HG03066 (cell line): ENCODE results near the gene FPR1.

Experiments
- ATAC-seq: cut with Tn5 transposase; IDR thresholded peaks from one replicate; pipeline ENCODE4 v1.9.1; 2021; ENCODE audit warnings: low read depth; ENCODE audit not compliant: unreplicated experiment

Gene FPR1

DNA sequence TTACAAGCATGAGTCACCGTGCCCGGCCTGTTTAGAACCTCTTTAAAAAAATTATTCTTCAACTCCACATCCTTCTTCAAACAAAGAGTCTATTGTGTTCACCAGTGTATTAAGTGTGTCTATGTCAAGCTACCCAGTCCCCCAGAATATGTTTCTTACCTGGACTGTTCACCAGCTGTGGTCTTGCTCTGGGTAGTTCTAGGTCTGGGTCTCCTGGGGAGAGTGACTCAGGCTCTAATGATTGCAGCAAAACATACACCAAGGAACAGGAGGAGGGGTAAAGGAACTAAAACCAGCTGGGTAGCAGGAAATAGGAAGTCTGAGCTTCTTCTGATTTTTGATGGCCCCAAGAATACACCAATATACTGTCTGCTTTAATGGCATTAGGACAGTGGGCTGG is at the start of gene FPR1:
TSS of gene FPR1 (minus strand) at position 224 of the 400 bp plus-strand sequence. CDS start 4,884 bp downstream, outside the sequence.
- no peak for ATAC-seq

GRCh38 chr19:51800473-51801244 is 49.0 kb upstream of the FPR1 start:
- no peak for ATAC-seq

DNA sequence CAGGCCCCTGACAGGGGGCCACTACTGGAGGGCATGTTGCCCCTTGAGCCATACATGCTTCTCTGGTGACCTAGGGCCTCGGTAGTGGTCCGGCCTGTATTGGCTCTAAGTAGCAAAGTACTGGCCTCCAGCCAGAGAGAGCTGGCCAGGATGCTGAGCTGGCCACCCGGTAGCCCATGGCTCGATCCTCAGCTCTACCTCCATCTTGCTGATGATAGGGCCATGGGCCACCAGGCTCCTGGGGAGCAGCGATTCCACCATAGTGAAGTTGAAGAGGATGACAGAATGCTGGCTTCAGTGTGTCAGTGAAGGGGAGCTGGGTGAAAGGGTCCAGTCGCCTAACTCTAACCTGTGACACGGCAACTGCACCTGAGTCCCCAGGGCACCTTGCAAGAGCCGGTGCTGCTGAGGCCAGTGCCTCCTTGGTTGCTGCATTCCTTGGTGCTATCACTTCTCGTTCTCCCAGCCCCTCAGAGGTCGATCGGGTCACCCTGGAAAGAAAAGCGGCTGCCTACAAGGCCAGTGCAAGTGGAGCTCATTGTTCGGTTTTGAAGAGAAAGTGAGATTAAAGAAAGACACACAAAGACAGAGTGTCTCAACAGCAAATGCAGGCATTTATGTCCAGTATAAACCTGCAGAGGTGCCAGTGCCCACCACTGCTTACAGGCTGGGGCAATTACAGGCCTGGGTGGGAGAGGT is 48.2 kb upstream of the FPR1 start:
- ATAC-seq, result no peak

GRCh38 chr19:51799034-51799773 is 47.5 kb upstream of the FPR1 start:
- no peak for ATAC-seq

- no peak for ATAC-seq
These were observed 46.4 kb upstream of the FPR1 start for GRCh38 chr19:51798062-51798461.

DNA sequence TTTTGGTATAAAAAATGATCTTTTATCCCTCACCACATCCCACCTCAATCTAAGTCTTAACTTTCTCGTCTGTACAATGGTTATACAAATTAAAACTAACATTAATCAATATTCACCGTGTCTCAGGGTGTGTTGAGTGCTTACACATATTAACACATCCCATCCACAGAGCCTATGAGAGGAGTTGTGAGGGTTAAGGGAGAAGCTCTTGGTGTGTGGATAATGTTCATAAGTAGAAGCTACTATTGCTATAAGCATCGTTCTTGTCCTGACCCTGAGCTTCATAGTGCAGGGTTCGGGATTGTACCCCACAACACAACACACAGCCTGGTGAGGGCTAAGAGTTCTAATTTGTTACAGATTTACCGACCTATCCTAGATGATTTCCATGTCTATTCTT is 45.8 kb upstream of the FPR1 start:
- no peak for ATAC-seq

DNA sequence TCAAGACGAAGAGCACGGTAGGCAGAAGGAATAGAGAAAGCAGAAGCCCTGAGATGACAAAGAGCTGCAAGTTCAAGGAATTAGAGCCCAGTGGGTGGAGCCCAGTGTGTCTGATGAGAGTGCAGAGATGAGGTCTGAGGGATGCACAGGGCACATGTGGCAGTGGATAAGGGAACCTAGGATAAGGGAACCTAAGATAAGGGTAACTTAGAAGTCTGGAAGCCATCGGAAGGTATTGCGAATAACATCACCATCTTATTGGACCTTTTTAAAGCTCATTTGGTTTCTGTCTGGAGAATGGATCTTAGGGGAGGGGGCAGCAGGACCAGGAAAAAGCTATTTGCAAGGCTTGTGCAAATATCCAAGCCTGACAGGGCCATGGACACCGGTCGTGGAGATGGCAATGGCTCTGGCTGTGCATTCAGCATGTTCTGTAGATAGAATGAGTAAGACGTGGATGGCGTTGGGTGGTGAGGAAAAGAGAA is 44.6 kb upstream of the FPR1 start:
- no peak for ATAC-seq

DNA sequence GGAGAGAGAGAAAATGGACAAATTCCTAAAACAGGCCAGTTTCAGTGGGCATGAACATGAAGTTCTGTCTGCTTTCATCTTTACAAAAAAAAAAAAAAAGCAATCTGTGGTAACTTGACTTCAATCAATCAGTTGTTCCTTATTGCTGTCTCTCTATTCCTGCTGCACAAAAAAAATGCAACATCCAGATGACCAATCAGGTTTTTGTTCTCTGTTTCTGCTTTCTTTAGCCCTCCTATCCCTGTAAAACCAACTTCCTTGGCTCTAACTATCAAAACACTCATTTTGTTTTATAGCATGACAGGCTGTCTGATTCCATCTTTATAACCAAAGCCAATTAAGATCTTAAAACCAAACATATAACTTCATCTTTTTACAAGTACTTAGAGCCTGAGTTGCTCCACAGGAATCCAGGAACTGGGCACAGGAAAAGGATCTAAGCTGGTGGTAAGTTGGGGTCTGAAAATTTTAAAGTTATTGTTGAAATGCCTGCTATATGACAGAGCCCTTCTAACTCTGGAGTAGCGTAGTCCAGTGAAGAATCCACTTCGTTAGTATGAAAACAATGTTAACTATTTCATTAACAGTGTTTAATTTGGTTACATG is 43.3 kb upstream of the FPR1 start, which contains the start of gene FPR3:
TSS of gene FPR3 (plus strand) at position 273 of the 606 bp plus-strand sequence. CDS start 28,592 bp downstream, outside the sequence.
- ATAC-seq, result no peak

DNA sequence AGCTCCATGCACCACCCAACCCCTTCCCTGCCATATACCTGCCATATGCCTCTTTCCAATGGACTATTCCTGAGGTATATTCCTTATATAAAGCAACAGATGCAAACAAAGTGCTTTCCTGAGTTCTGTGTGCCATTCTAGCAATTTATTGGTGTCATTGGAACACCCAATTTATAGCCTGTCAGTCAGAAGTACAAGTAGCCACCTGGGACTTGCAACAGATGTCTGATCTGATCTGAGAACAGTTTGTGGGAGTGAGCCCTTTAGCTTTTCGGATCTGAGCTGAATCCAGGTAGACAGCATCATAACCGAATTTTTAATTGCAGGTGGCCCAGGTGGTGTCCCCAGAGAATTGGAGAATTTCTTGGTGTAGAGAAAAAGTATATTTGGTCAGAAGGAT is 42.3 kb upstream of the FPR1 start:
- no peak for ATAC-seq

DNA sequence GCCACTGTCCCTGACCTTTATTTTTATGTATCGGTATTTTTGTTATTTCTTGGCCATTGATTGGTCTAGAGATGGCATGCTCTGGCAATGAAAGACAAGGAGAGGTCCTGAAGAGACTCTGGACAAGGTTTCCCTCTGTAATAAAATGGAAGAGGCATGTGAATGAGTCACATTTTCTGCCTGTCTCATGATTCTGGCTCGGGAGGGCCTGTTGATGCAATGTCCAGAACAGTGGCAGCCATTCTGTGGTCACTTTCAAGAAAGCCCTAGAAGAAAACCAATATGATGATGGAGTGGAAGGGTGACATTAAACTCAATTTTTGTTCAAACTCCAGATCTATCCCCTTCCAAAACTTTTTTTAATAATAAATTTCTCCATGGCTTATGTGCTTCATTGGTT is 41.3 kb upstream of the FPR1 start:
- ATAC-seq, result no peak

GRCh38 chr19:51789061-51789795 is 37.5 kb upstream of the FPR1 start:
- ATAC-seq, result no peak

GRCh38 chr19:51788029-51788428 is 36.4 kb upstream of the FPR1 start:
- no peak for ATAC-seq

DNA sequence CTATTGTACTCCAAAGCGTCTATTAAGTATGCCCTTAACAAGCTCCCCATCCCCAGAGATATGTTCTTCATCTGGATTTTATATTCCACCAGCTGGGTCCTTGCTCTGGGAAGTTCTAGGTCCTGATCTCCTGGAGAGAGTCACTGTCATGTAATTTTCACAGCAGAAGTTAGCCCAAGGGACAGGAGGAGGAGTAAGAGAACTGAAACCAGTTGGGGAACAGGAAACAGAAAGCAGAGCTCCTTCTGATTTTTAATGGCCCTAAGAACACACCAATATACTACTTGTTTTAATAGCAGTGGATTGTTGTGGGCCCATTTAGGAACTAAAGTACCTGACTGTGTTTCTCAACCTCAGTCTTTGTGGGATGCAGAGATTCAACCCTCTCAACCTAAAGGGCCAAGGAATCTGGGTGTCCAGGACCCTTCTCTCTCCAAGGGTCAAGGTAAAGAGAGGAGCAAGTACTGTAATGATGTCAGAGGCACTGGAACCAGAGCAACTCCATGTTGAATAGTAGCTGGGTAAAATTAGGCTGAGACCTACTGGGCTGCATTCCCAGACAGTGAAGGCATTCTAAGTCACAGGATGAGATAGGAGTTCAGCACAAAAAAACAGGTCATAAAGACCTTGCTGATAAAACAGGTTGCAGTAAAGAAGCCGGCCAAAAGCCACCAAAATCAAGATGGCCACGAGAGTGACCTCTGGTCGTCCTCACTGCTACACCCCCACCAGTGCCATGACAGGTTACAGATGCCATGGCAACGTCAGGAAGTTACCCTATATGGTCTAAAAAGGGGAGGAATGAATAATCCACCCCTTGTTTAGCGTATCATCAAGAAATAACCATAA is 35.2 kb upstream of the FPR1 start:
- no peak for ATAC-seq

- no peak for ATAC-seq
These were observed 33.4 kb upstream of the FPR1 start for GRCh38 chr19:51784922-51785690.

DNA sequence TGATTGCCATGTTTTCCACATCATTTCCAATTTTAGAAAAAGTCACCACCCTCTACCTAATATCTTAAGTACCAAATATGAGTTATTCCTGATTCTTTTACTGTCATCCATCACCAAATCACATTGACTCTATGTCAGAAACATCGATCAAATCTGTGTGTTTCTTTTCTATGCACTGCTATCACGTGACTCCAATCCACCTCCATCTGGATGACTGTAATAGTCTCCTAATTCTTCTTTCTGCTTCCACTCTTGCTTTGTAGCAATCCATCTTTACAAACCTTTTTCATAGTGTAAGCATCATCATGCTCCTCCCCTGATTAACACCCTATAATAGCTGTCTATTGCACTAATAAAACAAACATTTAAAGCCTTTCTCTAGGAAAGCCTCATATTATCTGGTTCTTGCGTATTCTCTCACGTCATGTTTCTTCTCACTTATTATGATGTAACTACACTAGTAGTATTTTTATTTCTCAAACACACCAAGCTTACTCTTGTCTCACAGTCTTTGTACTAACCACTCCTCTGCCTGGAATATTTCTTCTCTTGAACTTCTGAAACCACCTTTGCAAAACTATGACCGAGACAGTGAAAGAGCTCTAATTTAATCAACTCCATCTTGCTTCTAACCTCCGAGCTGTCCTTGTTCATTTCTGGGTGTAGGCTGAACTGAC is 32.6 kb upstream of the FPR1 start:
- ATAC-seq, result no peak

- no peak for ATAC-seq
These were observed 31.7 kb upstream of the FPR1 start for GRCh38 chr19:51783372-51783771.

- ATAC-seq, result no peak
These were observed 30.3 kb upstream of the FPR1 start for GRCh38 chr19:51781999-51782398.

DNA sequence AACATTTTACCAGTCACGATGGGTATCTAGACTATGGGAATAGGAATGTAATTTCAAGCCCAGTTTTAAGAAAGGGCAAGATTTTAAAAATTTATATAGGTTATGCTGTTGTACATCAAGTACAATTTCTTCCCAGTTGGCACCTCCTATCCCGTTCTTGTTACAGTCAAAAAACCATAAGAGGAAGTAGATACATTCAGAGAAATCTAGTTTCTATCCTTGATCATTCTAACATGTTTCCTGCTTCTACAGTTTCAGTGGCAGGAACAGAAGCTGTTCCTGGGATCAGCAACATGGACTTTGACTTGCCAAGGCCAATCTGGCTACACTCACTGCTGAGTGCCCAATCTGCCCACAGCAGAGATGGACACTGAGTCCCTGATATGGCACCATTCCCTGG is 28.6 kb upstream of the FPR1 start:
- ATAC-seq, result no peak
